Osteocyte (in vitro differentiated cells): Measurements from ENCODE around the gene PDRG1. TPM values are rescaled to one million over a fixed set of nuclear protein-coding genes. Genes with fewer than 3 reads are reported as not detected.

Source experiments
- DNase-seq: peaks from one replicate; pipeline ENCODE4 v3.0.0; 2021; ENCODE audit warnings: mixed read lengths; ENCODE audit not compliant: unreplicated experiment; ENCODE audit errors: extremely low spot score
- H3K27ac Mint-ChIP-seq: one replicate; pipeline ENCODE4 v1.8.0; 2021; ENCODE audit warnings: mild to moderate bottlenecking, mixed read lengths; ENCODE audit not compliant: unreplicated experiment
- H3K27me3 Mint-ChIP-seq: one replicate; pipeline ENCODE4 v1.8.0; 2021; ENCODE audit warnings: mixed read lengths; ENCODE audit not compliant: unreplicated experiment
- H3K36me3 Mint-ChIP-seq: one replicate; pipeline ENCODE4 v1.8.0; 2021; ENCODE audit warnings: mixed read lengths; ENCODE audit not compliant: unreplicated experiment
- H3K4me1 Mint-ChIP-seq: one replicate; pipeline ENCODE4 v1.8.0; 2021; ENCODE audit warnings: mixed read lengths; ENCODE audit not compliant: unreplicated experiment
- H3K4me3 Mint-ChIP-seq: one replicate; pipeline ENCODE4 v1.8.0; 2021; ENCODE audit warnings: mild to moderate bottlenecking, moderate library complexity, mixed read lengths; ENCODE audit not compliant: unreplicated experiment
- H3K9me3 Mint-ChIP-seq: one replicate; pipeline ENCODE4 v1.8.0; 2021; ENCODE audit warnings: mixed read lengths; ENCODE audit not compliant: unreplicated experiment
- long read RNA-seq: library from polyadenylated mRNA; unstranded; transcript quantifications from one replicate; pipeline ENCODE4 v2.0.0, GENCODE V29; 2021
- total RNA-seq: library from RNA; stranded (reverse); gene quantifications from 2 replicates; pipeline ENCODE4 v1.2.1, GENCODE V29; 2021
- TF ChIP-seq, protein P1 (sequence below): fragments of 200-600 bp; sonication (generic); IDR thresholded peaks from 2 replicates; pipeline ENCODE4 v1.5.0; 2021; ENCODE audit warnings: antibody characterized with exemption, mild to moderate bottlenecking, moderate library complexity

Gene PDRG1
- 12.2 and 12.5 TPM in 2 replicates for total RNA-seq
- long read RNA-seq, transcript PDRG1-201 (5 exons, 1,998 nt) = major isoform, 45 of 48 reads
- long read RNA-seq, partial matches to known transcripts = 0 of 48 reads
- long read RNA-seq, other reads (novel, unspliced or antisense) = 3 of 48 reads

DNA sequence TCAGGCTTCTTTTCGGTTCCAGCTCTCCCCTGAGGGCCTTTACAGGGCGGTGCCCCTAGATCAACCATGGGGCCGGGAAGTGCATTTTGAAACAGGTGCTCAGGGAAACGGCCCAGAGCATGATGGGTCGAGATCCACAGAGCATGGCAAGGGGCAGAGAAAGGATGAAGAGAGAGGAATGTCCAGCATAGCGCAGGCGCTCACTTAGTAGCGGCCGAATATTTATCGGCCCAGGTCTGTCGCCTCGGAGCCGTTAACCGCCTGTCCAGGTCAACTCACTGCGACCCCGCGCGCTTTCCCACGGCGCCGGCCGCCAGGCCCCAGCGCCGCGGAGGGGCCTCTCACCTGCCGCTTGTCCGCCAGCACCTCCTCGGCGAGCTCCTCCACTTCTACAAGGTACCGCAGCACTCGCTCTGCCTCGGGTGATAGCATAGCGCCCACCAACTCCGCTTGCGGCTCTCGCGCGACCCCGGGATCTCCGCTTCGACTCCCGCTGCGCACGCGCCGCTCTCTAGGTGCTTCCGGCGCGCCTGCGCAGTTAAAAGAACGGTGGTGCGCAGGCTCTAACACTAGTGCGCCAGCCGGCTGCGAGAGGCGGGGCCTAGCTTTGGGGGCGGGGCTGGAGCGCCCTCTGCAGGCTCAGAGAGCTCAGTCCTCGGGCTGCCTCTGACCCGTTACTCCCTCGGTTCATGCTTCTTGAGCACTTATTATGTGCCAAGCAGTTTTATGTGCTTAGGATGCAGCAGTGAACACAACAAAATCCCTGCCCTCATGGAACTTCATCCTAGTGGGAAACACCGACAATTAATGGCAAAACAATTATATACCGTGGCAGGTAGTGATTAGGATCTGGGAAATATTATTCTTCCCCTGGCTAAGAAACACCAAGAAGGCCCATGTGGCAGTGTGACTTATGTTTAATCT is at the start of gene PDRG1:
PDRG1 (minus strand) TSS at position 517 of the 924 bp plus-strand sequence; CDS start at position 432, 85 bp downstream.
- peak; percentile 99 for DNase-seq
- H3K9me3 Mint-ChIP-seq = no peaks in the 10 kb centered on the region
- H3K4me3 Mint-ChIP-seq = peak within 1 kb of the TSS; percentile 97
- peaks cover 16% of the 10 kb centered on the region for H3K4me1 Mint-ChIP-seq
- H3K27ac Mint-ChIP-seq = peak within 1 kb of the TSS; percentile 91
- peaks cover 17% of the 10 kb centered on the region for H3K36me3 Mint-ChIP-seq
- TF ChIP-seq, protein P1, sequence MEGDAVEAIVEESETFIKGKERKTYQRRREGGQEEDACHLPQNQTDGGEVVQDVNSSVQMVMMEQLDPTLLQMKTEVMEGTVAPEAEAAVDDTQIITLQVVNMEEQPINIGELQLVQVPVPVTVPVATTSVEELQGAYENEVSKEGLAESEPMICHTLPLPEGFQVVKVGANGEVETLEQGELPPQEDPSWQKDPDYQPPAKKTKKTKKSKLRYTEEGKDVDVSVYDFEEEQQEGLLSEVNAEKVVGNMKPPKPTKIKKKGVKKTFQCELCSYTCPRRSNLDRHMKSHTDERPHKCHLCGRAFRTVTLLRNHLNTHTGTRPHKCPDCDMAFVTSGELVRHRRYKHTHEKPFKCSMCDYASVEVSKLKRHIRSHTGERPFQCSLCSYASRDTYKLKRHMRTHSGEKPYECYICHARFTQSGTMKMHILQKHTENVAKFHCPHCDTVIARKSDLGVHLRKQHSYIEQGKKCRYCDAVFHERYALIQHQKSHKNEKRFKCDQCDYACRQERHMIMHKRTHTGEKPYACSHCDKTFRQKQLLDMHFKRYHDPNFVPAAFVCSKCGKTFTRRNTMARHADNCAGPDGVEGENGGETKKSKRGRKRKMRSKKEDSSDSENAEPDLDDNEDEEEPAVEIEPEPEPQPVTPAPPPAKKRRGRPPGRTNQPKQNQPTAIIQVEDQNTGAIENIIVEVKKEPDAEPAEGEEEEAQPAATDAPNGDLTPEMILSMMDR = peak; percentile 97
- H3K27me3 Mint-ChIP-seq = peaks cover 10% of the 10 kb centered on the region

DNA sequence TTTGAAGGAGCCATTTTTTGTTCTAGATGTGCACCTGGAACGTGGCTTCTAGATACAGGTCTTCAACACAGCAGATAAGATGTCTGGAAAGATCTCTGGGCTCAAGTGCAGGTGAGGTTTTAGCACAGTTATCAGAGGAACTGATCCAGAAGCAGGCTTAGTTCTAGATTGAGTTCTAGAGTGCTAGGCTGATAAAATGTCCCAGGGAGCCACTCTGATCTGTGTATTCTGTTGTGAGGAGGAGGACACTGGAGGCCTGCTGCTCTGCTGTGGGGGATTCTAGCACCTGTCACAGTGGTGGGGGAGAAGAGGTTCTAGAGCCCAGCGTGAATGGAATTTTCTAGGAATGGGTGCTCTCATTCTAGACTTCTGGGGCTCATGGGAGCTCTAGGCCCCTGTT is 46.4 kb upstream of the PDRG1 start:
- peaks cover 42% of the 10 kb centered on the region for H3K27me3 Mint-ChIP-seq
- DNase-seq = no peak
- H3K9me3 Mint-ChIP-seq = no peaks in the 10 kb centered on the region
- no peak overlapping the region for H3K4me3 Mint-ChIP-seq
- H3K27ac Mint-ChIP-seq = no peak overlapping the region
- no peaks in the 10 kb centered on the region for H3K36me3 Mint-ChIP-seq
- no peaks in the 10 kb centered on the region for H3K4me1 Mint-ChIP-seq
- TF ChIP-seq, protein P1 = no peak

DNA sequence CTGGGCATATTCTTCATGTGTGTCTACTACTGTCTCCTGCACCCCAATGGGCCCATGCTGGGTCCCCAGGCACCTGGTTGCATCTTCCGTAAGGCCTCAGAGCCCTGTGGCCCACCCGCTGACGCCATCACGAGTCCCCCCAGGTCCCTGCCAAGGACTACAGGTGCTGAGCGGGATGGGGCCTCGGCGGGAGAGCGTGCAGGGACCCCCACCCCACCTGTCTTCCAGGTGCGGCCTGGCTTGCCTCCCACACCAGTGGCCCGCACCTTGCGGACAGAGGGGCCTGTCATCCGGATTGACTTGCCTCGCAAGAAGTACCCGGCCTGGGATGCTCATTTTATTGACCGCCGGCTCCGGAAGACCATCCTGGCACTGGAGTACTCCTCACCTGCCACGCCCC is 45.1 kb upstream of the PDRG1 start:
- TF ChIP-seq, protein P1 = no peak
- no peak for DNase-seq
- Mint-ChIP-seq H3K4me1 (no peaks in the 10 kb centered on the region), H3K27ac (no peak overlapping the region), H3K36me3 (no peaks in the 10 kb centered on the region), H3K27me3 (peaks cover 52% of the 10 kb centered on the region), H3K9me3 (no peaks in the 10 kb centered on the region), H3K4me3 (no peak overlapping the region)

DNA sequence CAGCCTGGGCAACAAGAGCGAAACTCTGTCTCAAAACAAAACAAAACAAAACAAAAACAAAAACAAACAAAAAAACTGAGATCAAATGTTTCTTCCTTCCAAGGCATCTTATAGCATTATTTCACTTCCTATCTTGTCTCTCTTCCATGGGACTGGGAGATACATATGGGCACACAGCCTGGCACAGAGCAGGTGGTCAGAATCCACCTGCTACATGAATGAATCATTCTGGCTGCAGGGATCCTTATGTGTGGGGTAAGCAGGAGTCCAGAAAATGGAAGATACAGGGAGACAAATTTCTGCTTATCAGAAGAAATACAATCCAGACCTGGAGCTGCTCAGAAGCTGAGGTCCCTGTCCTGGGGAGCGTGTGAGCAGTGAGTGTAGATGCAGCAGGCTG is 40.2 kb upstream of the PDRG1 start:
- Mint-ChIP-seq H3K27me3 (peaks cover 47% of the 10 kb centered on the region), H3K36me3 (no peaks in the 10 kb centered on the region), H3K9me3 (no peaks in the 10 kb centered on the region), H3K4me3 (no peak overlapping the region), H3K27ac (no peak overlapping the region), H3K4me1 (no peaks in the 10 kb centered on the region)
- no peak for DNase-seq
- TF ChIP-seq, protein P1 = no peak

DNA sequence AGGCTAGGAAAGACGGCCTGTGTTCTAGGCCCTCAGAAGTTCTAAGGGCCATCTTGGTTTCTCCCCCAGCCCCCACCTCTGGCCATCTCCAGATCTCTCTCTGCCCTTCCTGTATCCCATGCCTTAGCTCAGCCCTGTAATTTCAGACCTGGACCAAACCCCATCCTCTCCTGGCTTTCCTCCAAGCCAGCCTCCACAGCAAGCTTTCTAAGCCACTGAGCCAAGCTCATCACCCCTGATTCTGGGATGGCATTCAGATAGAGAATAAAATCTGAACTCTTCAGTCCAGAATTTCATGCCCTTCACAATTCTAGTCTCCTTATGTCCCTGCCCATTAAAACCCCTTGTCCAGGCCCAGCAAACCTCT is 39.5 kb upstream of the PDRG1 start:
- no peaks in the 10 kb centered on the region for H3K4me1 Mint-ChIP-seq
- H3K27ac Mint-ChIP-seq = no peak overlapping the region
- no peak for DNase-seq
- peaks cover 41% of the 10 kb centered on the region for H3K27me3 Mint-ChIP-seq
- H3K9me3 Mint-ChIP-seq = no peaks in the 10 kb centered on the region
- no peak overlapping the region for H3K4me3 Mint-ChIP-seq
- no peaks in the 10 kb centered on the region for H3K36me3 Mint-ChIP-seq
- TF ChIP-seq, protein P1 = no peak
